ENCODE results near the gene NR5A1.

Gene NR5A1

GRCh38 chr9:124439086-124439485 is 68.1 kb downstream of the NR5A1 start:
- no peak overlapping the region for H3K4me3 ChIP-seq (ENCODE audit: low read length)
- no peaks in the 10 kb centered on the region for H3K79me1 ChIP-seq (ENCODE audit: low read length)
- H3K4me1 ChIP-seq (ENCODE audit: control insufficient read depth, low read depth, low read length) = no peaks in the 10 kb centered on the region
- H4K5ac ChIP-seq (ENCODE audit: low read length) = no peak overlapping the region
- H3K56ac ChIP-seq (ENCODE audit: low read length) = no peak overlapping the region
- H3K9ac ChIP-seq (ENCODE audit: low read length) = no peak overlapping the region
- H3K27ac ChIP-seq (ENCODE audit: low read depth, low read length) = no peak overlapping the region
- no peak overlapping the region for H4K8ac ChIP-seq (ENCODE audit: low read depth, low read length)
- no peak overlapping the region for H3K4me2 ChIP-seq (ENCODE audit: low read length)
- DNase-seq = no peak
- whole genome bisulfite sequencing (ENCODE audit: extremely low coverage, insufficient coverage, low lambda C conversion rate) = no CpG with 5 or more reads among the region's 1 CpG
- no peaks in the 10 kb centered on the region for H3K36me3 ChIP-seq (ENCODE audit: control insufficient read depth, insufficient read depth, low read length)
- no peak overlapping the region for H2BK15ac ChIP-seq (replicated peaks; ENCODE audit: low read depth)
- H2BK120ac ChIP-seq (ENCODE audit: low read depth, low read length) = no peak overlapping the region
- no peaks in the 10 kb centered on the region for H3K79me2 ChIP-seq (ENCODE audit: control insufficient read depth, insufficient read depth, low read length)
- H3K18ac ChIP-seq (ENCODE audit: low read length) = no peak overlapping the region
- no peak overlapping the region for H2AK5ac ChIP-seq (ENCODE audit: low read length)
- H2BK5ac ChIP-seq (ENCODE audit: low read length) = no peak overlapping the region
- H3K23ac ChIP-seq (ENCODE audit: low read length) = no peak overlapping the region
- H3K4ac ChIP-seq (ENCODE audit: low read depth, low read length) = no peak overlapping the region
- no peaks in the 10 kb centered on the region for H3K27me3 ChIP-seq (ENCODE audit: insufficient read depth, low read length, poor library complexity)

DNA sequence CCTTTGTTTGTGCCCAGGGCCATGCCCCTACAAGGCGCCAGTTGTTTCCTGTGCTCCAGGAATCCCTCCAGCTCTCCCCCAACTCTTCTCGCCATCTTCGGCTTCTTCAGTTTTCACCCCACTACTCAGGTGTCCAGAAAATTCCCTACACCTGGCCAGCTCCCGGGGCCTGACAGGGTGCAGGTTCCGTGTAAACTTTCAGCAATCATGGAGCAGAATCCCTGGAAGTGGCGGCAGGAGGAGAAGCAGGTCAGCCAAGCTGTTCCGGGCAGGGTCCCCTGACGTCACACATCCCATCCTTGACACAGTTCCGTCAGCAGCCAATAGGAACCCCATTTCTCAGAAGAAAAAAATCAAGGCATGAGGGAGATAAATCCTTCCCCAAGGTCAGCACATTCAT is 69.1 kb downstream of the NR5A1 start:
- no peak overlapping the region for H3K56ac ChIP-seq (ENCODE audit: low read length)
- no peak overlapping the region for H3K18ac ChIP-seq (ENCODE audit: low read length)
- no peak overlapping the region for H3K4me3 ChIP-seq (ENCODE audit: low read length)
- no peak overlapping the region for H3K9ac ChIP-seq (ENCODE audit: low read length)
- H3K23ac ChIP-seq (ENCODE audit: low read length) = no peak overlapping the region
- no peak overlapping the region for H2BK5ac ChIP-seq (ENCODE audit: low read length)
- DNase-seq = no peak
- H3K4ac ChIP-seq (ENCODE audit: low read depth, low read length) = no peak overlapping the region
- H3K27me3 ChIP-seq (ENCODE audit: insufficient read depth, low read length, poor library complexity) = no peaks in the 10 kb centered on the region
- no CpG with 5 or more reads among the region's 9 CpGs for WGBS (ENCODE audit: extremely low coverage, insufficient coverage, low lambda C conversion rate)
- H2BK15ac ChIP-seq (replicated peaks; ENCODE audit: low read depth) = no peak overlapping the region
- H3K79me1 ChIP-seq (ENCODE audit: low read length) = no peaks in the 10 kb centered on the region
- H2BK120ac ChIP-seq (ENCODE audit: low read depth, low read length) = no peak overlapping the region
- H3K79me2 ChIP-seq (ENCODE audit: control insufficient read depth, insufficient read depth, low read length) = no peaks in the 10 kb centered on the region
- H4K5ac ChIP-seq (ENCODE audit: low read length) = no peak overlapping the region
- H3K4me1 ChIP-seq (ENCODE audit: control insufficient read depth, low read depth, low read length) = no peaks in the 10 kb centered on the region
- no peak overlapping the region for H2AK5ac ChIP-seq (ENCODE audit: low read length)
- no peaks in the 10 kb centered on the region for H3K36me3 ChIP-seq (ENCODE audit: control insufficient read depth, insufficient read depth, low read length)
- no peak overlapping the region for H3K27ac ChIP-seq (ENCODE audit: low read depth, low read length)
- H4K8ac ChIP-seq (ENCODE audit: low read depth, low read length) = no peak overlapping the region
- no peak overlapping the region for H3K4me2 ChIP-seq (ENCODE audit: low read length)

GRCh38 chr9:124437086-124437485 is 70.1 kb downstream of the NR5A1 start:
- no peak overlapping the region for H4K5ac ChIP-seq (ENCODE audit: low read length)
- H3K9ac ChIP-seq (ENCODE audit: low read length) = no peak overlapping the region
- H4K8ac ChIP-seq (ENCODE audit: low read depth, low read length) = no peak overlapping the region
- no peaks in the 10 kb centered on the region for H3K4me1 ChIP-seq (ENCODE audit: control insufficient read depth, low read depth, low read length)
- no peak overlapping the region for H2BK120ac ChIP-seq (ENCODE audit: low read depth, low read length)
- no peak overlapping the region for H3K56ac ChIP-seq (ENCODE audit: low read length)
- no peaks in the 10 kb centered on the region for H3K79me1 ChIP-seq (ENCODE audit: low read length)
- H2BK5ac ChIP-seq (ENCODE audit: low read length) = no peak overlapping the region
- no peak overlapping the region for H3K4me3 ChIP-seq (ENCODE audit: low read length)
- H3K4me2 ChIP-seq (ENCODE audit: low read length) = no peak overlapping the region
- no peak overlapping the region for H3K27ac ChIP-seq (ENCODE audit: low read depth, low read length)
- no peaks in the 10 kb centered on the region for H3K27me3 ChIP-seq (ENCODE audit: insufficient read depth, low read length, poor library complexity)
- no peak for DNase-seq
- H3K18ac ChIP-seq (ENCODE audit: low read length) = no peak overlapping the region
- no CpG with 5 or more reads among the region's 3 CpGs for WGBS (ENCODE audit: extremely low coverage, insufficient coverage, low lambda C conversion rate)
- no peak overlapping the region for H3K4ac ChIP-seq (ENCODE audit: low read depth, low read length)
- H3K36me3 ChIP-seq (ENCODE audit: control insufficient read depth, insufficient read depth, low read length) = no peaks in the 10 kb centered on the region
- no peak overlapping the region for H2BK15ac ChIP-seq (replicated peaks; ENCODE audit: low read depth)
- no peaks in the 10 kb centered on the region for H3K79me2 ChIP-seq (ENCODE audit: control insufficient read depth, insufficient read depth, low read length)
- no peak overlapping the region for H3K23ac ChIP-seq (ENCODE audit: low read length)
- no peak overlapping the region for H2AK5ac ChIP-seq (ENCODE audit: low read length)

- no peak overlapping the region for H3K23ac ChIP-seq (ENCODE audit: low read length)
- no peaks in the 10 kb centered on the region for H3K27me3 ChIP-seq (ENCODE audit: insufficient read depth, low read length, poor library complexity)
- no peak for DNase-seq
- no peak overlapping the region for H3K4me2 ChIP-seq (ENCODE audit: low read length)
- H3K9ac ChIP-seq (ENCODE audit: low read length) = no peak overlapping the region
- H4K5ac ChIP-seq (ENCODE audit: low read length) = no peak overlapping the region
- H3K56ac ChIP-seq (ENCODE audit: low read length) = no peak overlapping the region
- no peak overlapping the region for H3K4me3 ChIP-seq (ENCODE audit: low read length)
- H2BK120ac ChIP-seq (ENCODE audit: low read depth, low read length) = no peak overlapping the region
- H3K4me1 ChIP-seq (ENCODE audit: control insufficient read depth, low read depth, low read length) = no peaks in the 10 kb centered on the region
- H4K8ac ChIP-seq (ENCODE audit: low read depth, low read length) = no peak overlapping the region
- no peaks in the 10 kb centered on the region for H3K36me3 ChIP-seq (ENCODE audit: control insufficient read depth, insufficient read depth, low read length)
- no peak overlapping the region for H3K27ac ChIP-seq (ENCODE audit: low read depth, low read length)
- H2BK5ac ChIP-seq (ENCODE audit: low read length) = no peak overlapping the region
- no peaks in the 10 kb centered on the region for H3K79me1 ChIP-seq (ENCODE audit: low read length)
- H3K79me2 ChIP-seq (ENCODE audit: control insufficient read depth, insufficient read depth, low read length) = no peaks in the 10 kb centered on the region
- H2AK5ac ChIP-seq (ENCODE audit: low read length) = no peak overlapping the region
- H3K4ac ChIP-seq (ENCODE audit: low read depth, low read length) = no peak overlapping the region
- H3K18ac ChIP-seq (ENCODE audit: low read length) = no peak overlapping the region
- H2BK15ac ChIP-seq (replicated peaks; ENCODE audit: low read depth) = no peak overlapping the region
Measured at GRCh38 chr9:124436320-124436719, 70.9 kb downstream of the NR5A1 start.

All from mesendoderm (in vitro differentiated cells).